Body of pancreas (tissue), 4 donors: ENCODE results near the gene NGFR.

Experiments used
- POLR2A ChIP-seq, 3 donors: fragments of 450-650 bp; IDR thresholded peaks; one replicate each; pipeline ENCODE4 v1.6.1; 2016; ENCODE audit warnings: antibody characterized with exemption in 3 of 3, mild to moderate bottlenecking in 2 of 3
- TF ChIP-seq, protein P1 (sequence below), 7 experiments: fragments of 450-650 bp in 4 of 7; fragments of 200-600 bp in 3 of 7; sonication (generic) in 3 of 7; IDR thresholded peaks; one replicate each; pipeline ENCODE4 v1.5.1; 2016 to 2019; ENCODE audit warnings: antibody characterized with exemption in 7 of 7

GRCh38 chr17:49464049-49464448 is 31.0 kb upstream of the NGFR start:
- TF ChIP-seq, protein P1, sequence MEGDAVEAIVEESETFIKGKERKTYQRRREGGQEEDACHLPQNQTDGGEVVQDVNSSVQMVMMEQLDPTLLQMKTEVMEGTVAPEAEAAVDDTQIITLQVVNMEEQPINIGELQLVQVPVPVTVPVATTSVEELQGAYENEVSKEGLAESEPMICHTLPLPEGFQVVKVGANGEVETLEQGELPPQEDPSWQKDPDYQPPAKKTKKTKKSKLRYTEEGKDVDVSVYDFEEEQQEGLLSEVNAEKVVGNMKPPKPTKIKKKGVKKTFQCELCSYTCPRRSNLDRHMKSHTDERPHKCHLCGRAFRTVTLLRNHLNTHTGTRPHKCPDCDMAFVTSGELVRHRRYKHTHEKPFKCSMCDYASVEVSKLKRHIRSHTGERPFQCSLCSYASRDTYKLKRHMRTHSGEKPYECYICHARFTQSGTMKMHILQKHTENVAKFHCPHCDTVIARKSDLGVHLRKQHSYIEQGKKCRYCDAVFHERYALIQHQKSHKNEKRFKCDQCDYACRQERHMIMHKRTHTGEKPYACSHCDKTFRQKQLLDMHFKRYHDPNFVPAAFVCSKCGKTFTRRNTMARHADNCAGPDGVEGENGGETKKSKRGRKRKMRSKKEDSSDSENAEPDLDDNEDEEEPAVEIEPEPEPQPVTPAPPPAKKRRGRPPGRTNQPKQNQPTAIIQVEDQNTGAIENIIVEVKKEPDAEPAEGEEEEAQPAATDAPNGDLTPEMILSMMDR (IDR thresholded peaks at IDR 0.05) = no peak
- TF ChIP-seq POLR2A (IDR thresholded peaks at IDR 0.05) = no peak
